Liver (tissue), 9 donors: ENCODE data around the gene MYO3B. TPM values are rescaled to one million over a fixed set of nuclear protein-coding genes. Genes with fewer than 3 reads are reported as not detected.

Experiments used
- DNase-seq: peaks from one replicate; pipeline ENCODE4 v3.0.0-alpha.2; 2017; ENCODE audit warnings: low spot score
- H3K27ac ChIP-seq, 2 donors: one replicate each; pipeline ENCODE4 v1.7.0; 2013; ENCODE audit warnings: inconsistent platforms in 2 of 2, low read length in 2 of 2, control low read depth in 1 of 2, low read depth in 1 of 2, mild to moderate bottlenecking in 1 of 2
- H3K27me3 ChIP-seq, 4 donors: one replicate each; pipeline versions ENCODE4 v1.6.1 to v1.7.0; 2013; ENCODE audit warnings: low read length in 3 of 4, inconsistent platforms in 1 of 4, mild to moderate bottlenecking in 1 of 4, moderate library complexity in 1 of 4; ENCODE audit not compliant: control insufficient read depth in 4 of 4, insufficient read depth in 4 of 4
- H3K36me3 ChIP-seq, 4 donors: one replicate each; pipeline versions ENCODE4 v1.6.1 to v1.7.0; 2013; ENCODE audit warnings: low read length in 3 of 4, mild to moderate bottlenecking in 3 of 4, low read depth in 1 of 4, moderate library complexity in 1 of 4; ENCODE audit not compliant: control insufficient read depth in 4 of 4, insufficient read depth in 3 of 4
- H3K4me1 ChIP-seq, 4 donors: one replicate each; pipeline versions ENCODE4 v1.6.1 to v1.7.0; 2013; ENCODE audit warnings: low read length in 3 of 4, mild to moderate bottlenecking in 3 of 4, moderate library complexity in 1 of 4; ENCODE audit not compliant: control insufficient read depth in 4 of 4, insufficient read depth in 4 of 4
- H3K4me3 ChIP-seq, 3 donors: one replicate each; pipeline versions ENCODE4 v1.6.1 to v1.7.0; 2013; ENCODE audit warnings: low read length in 3 of 3, control low read depth in 1 of 3, low read depth in 1 of 3, mild to moderate bottlenecking in 1 of 3
- H3K9ac ChIP-seq, 2 donors: one replicate each; pipeline ENCODE4 v1.7.0; 2013; ENCODE audit warnings: low read length in 2 of 2, mild to moderate bottlenecking in 2 of 2, moderate library complexity in 2 of 2, control low read depth in 1 of 2, low read depth in 1 of 2
- H3K9me3 ChIP-seq, 4 donors: one replicate each; pipeline versions ENCODE4 v1.6.1 to v1.7.0; 2013; ENCODE audit warnings: low read length in 3 of 4; ENCODE audit not compliant: control insufficient read depth in 4 of 4
- ATF3 ChIP-seq: IDR thresholded peaks from 2 replicates; pipeline ENCODE4 v1.6.1; 2016; ENCODE audit warnings: antibody characterized with exemption
- CTCF ChIP-seq: fragments of 150-350 bp; IDR thresholded peaks from 2 replicates; pipeline ENCODE4 v1.5.1; 2017; ENCODE audit warnings: improper control_type of control experiment, low read depth, low read length; ENCODE audit not compliant: missing input control
- EGR1 ChIP-seq, 2 donors: IDR thresholded peaks; 2 replicates each; pipeline ENCODE4 v1.6.1; 2016 to 2018; ENCODE audit warnings: antibody characterized with exemption in 2 of 2, low read depth in 2 of 2
- FOXA1 ChIP-seq: IDR thresholded peaks from 2 replicates; pipeline ENCODE4 v1.6.1; 2016; ENCODE audit warnings: antibody characterized with exemption
- FOXA2 ChIP-seq: IDR thresholded peaks from 2 replicates; pipeline ENCODE4 v1.6.1; 2016; ENCODE audit warnings: antibody characterized with exemption
- GABPA ChIP-seq, 2 donors: IDR thresholded peaks in 1 of 2; conservative IDR thresholded peaks in 1 of 2; 2 replicates each; pipeline ENCODE4 v1.6.1; 2016; ENCODE audit warnings: antibody characterized with exemption in 2 of 2, mild to moderate bottlenecking in 1 of 2, moderate library complexity in 1 of 2
- HNF4A ChIP-seq, 2 donors: conservative IDR thresholded peaks; 2 replicates each; pipeline ENCODE4 v1.6.1; 2016; ENCODE audit warnings: antibody characterized with exemption in 2 of 2, mild to moderate bottlenecking in 2 of 2
- HNF4G ChIP-seq: IDR thresholded peaks from 2 replicates; pipeline ENCODE4 v1.6.1; 2016; ENCODE audit warnings: antibody characterized with exemption
- JUND ChIP-seq, 2 donors: IDR thresholded peaks; 2 replicates each; pipeline ENCODE4 v1.6.1; 2016; ENCODE audit warnings: antibody characterized with exemption in 2 of 2
- MAX ChIP-seq: IDR thresholded peaks from 2 replicates; pipeline ENCODE4 v1.6.1; 2016; ENCODE audit warnings: antibody characterized with exemption
- NR2F2 ChIP-seq: IDR thresholded peaks from 2 replicates; pipeline ENCODE4 v1.6.1; 2016; ENCODE audit warnings: antibody characterized with exemption
- RAD21 ChIP-seq, 2 donors: IDR thresholded peaks; 2 replicates each; pipeline ENCODE4 v1.6.1; 2016; ENCODE audit warnings: antibody characterized with exemption in 2 of 2, mild to moderate bottlenecking in 2 of 2
- REST ChIP-seq: IDR thresholded peaks from 2 replicates; pipeline ENCODE4 v1.6.1; 2016; ENCODE audit warnings: antibody characterized with exemption, mild to moderate bottlenecking
- RXRA ChIP-seq, 2 donors: IDR thresholded peaks; 2 replicates each; pipeline ENCODE4 v1.6.1; 2017 to 2018; ENCODE audit warnings: antibody characterized with exemption in 2 of 2, mild to moderate bottlenecking in 1 of 2
- SP1 ChIP-seq: IDR thresholded peaks from 2 replicates; pipeline ENCODE4 v1.6.1; 2018; ENCODE audit warnings: antibody characterized with exemption, mild to moderate bottlenecking
- TAF1 ChIP-seq: conservative IDR thresholded peaks from 2 replicates; pipeline ENCODE4 v1.6.1; 2016; ENCODE audit warnings: antibody characterized with exemption, mild to moderate bottlenecking
- YY1 ChIP-seq: IDR thresholded peaks from 2 replicates; pipeline ENCODE4 v1.6.1; 2016; ENCODE audit warnings: antibody characterized with exemption, mild to moderate bottlenecking
- ZBTB33 ChIP-seq: IDR thresholded peaks from 2 replicates; pipeline ENCODE4 v1.6.1; 2016; ENCODE audit warnings: antibody characterized with exemption
- WGBS: extraction: QIAGEN DNeasy Blood & Tissue Kit; methylation state at CpG from one replicate; pipeline ENCODE4 v1.1.7; 2013; 5-methylcytosine and 5-hydroxymethylcytosine counted together
- polyA plus RNA-seq, 2 donors: library from polyadenylated mRNA; stranded (reverse) in 1 of 2; unstranded in 1 of 2; fragments of 200-250 nt in 1 of 2; fragments of >200 nt in 1 of 2; fragmentation: Nextera tagmentation in 1 of 2; extraction: Ambion mirVana in 1 of 2; gene quantifications; one replicate each; pipeline versions ENCODE4 v1.2.1 to v1.2.3, GENCODE V29; 2013 to 2015
- total RNA-seq, 2 donors: library from RNA; depleted of rRNA; stranded (reverse); fragments of >200 nt; gene quantifications; one replicate each; pipeline ENCODE4 v1.2.3, GENCODE V29; 2014
- donor health status: healthy.
- donor health status: healthy.
- donor health status: healthy.
- donor health status: healthy.
- donor health status: healthy.

The MYO3B gene
- total and polyA plus RNA-seq, 4 donors: under 0.01 to 0.05 TPM; not detected in 2

GRCh38 chr2:170696948-170697347, 519.0 kb downstream of the MYO3B start:
- Histone ChIP-seq H3K4me3 (no peak overlapping the region), H3K9me3 (no peaks in the 10 kb centered on the region), H3K27me3 (no peaks in the 10 kb centered on the region), H3K36me3 (no peaks in the 10 kb centered on the region), H3K27ac (no peak overlapping the region), H3K9ac (no peak overlapping the region), H3K4me1 (no peaks in the 10 kb centered on the region)
- 95% methylated on average over 3 of the region's 3 CpGs for WGBS
- TF ChIP-seq FOXA1 (no peak), EGR1 (IDR thresholded peaks at IDR 0.05; ENCODE audit: low read depth in 2 of 2) (no peak), CTCF (no peak), ZBTB33 (no peak), RXRA (IDR thresholded peaks at IDR 0.05) (no peak), SP1 (no peak), GABPA (IDR thresholded peaks at IDR 0.05 in 1 of 2, conservative IDR thresholded peaks at IDR 0.05 in 1 of 2) (no peak), HNF4G (no peak), MAX (no peak), YY1 (no peak), HNF4A (conservative IDR thresholded peaks at IDR 0.05) (no peak), JUND (IDR thresholded peaks at IDR 0.05) (no peak), FOXA2 (no peak), REST (no peak), RAD21 (IDR thresholded peaks at IDR 0.05) (no peak), ATF3 (no peak)
- no peak for DNase-seq

GRCh38 chr2:170701011-170701410, 523.1 kb downstream of the MYO3B start:
- Histone ChIP-seq H3K9me3 (peaks cover 0 to 4% (median 0%) of the 10 kb centered on the region in 4 donors), H3K4me3 (no peak overlapping the region), H3K27ac (no peak overlapping the region), H3K27me3 (no peaks in the 10 kb centered on the region), H3K4me1 (no peaks in the 10 kb centered on the region), H3K9ac (no peak overlapping the region), H3K36me3 (no peaks in the 10 kb centered on the region)
- WGBS: 73% methylated on average over 4 of the region's 4 CpGs
- DNase-seq: no peak
- TF ChIP-seq TAF1 (no peak), SP1 (no peak), REST (no peak), HNF4G (no peak), NR2F2 (no peak), EGR1 (IDR thresholded peaks at IDR 0.05; ENCODE audit: low read depth in 2 of 2) (no peak), HNF4A (conservative IDR thresholded peaks at IDR 0.05) (no peak), FOXA1 (no peak), CTCF (no peak)
